Liver (tissue), 9 donors: ENCODE results near the gene WWC1. TPM values are rescaled to one million over a fixed set of nuclear protein-coding genes. Genes with fewer than 3 reads are reported as not detected.

Source experiments
- DNase-seq: peaks from one replicate; pipeline ENCODE4 v3.0.0-alpha.2; 2017; ENCODE audit warnings: low spot score
- H3K27ac ChIP-seq, 2 donors: one replicate each; pipeline ENCODE4 v1.7.0; 2013; ENCODE audit warnings: inconsistent platforms in 2 of 2, low read length in 2 of 2, control low read depth in 1 of 2, low read depth in 1 of 2, mild to moderate bottlenecking in 1 of 2
- H3K27me3 ChIP-seq, 4 donors: one replicate each; pipeline versions ENCODE4 v1.6.1 to v1.7.0; 2013; ENCODE audit warnings: low read length in 3 of 4, inconsistent platforms in 1 of 4, mild to moderate bottlenecking in 1 of 4, moderate library complexity in 1 of 4; ENCODE audit not compliant: control insufficient read depth in 4 of 4, insufficient read depth in 4 of 4
- H3K36me3 ChIP-seq, 4 donors: one replicate each; pipeline versions ENCODE4 v1.6.1 to v1.7.0; 2013; ENCODE audit warnings: low read length in 3 of 4, mild to moderate bottlenecking in 3 of 4, low read depth in 1 of 4, moderate library complexity in 1 of 4; ENCODE audit not compliant: control insufficient read depth in 4 of 4, insufficient read depth in 3 of 4
- H3K4me1 ChIP-seq, 4 donors: one replicate each; pipeline versions ENCODE4 v1.6.1 to v1.7.0; 2013; ENCODE audit warnings: low read length in 3 of 4, mild to moderate bottlenecking in 3 of 4, moderate library complexity in 1 of 4; ENCODE audit not compliant: control insufficient read depth in 4 of 4, insufficient read depth in 4 of 4
- H3K4me3 ChIP-seq, 3 donors: one replicate each; pipeline versions ENCODE4 v1.6.1 to v1.7.0; 2013; ENCODE audit warnings: low read length in 3 of 3, control low read depth in 1 of 3, low read depth in 1 of 3, mild to moderate bottlenecking in 1 of 3
- H3K9ac ChIP-seq, 2 donors: one replicate each; pipeline ENCODE4 v1.7.0; 2013; ENCODE audit warnings: low read length in 2 of 2, mild to moderate bottlenecking in 2 of 2, moderate library complexity in 2 of 2, control low read depth in 1 of 2, low read depth in 1 of 2
- H3K9me3 ChIP-seq, 4 donors: one replicate each; pipeline versions ENCODE4 v1.6.1 to v1.7.0; 2013; ENCODE audit warnings: low read length in 3 of 4; ENCODE audit not compliant: control insufficient read depth in 4 of 4
- ATF3 ChIP-seq: IDR thresholded peaks from 2 replicates; pipeline ENCODE4 v1.6.1; 2016; ENCODE audit warnings: antibody characterized with exemption
- CTCF ChIP-seq: fragments of 150-350 bp; IDR thresholded peaks from 2 replicates; pipeline ENCODE4 v1.5.1; 2017; ENCODE audit warnings: improper control_type of control experiment, low read depth, low read length; ENCODE audit not compliant: missing input control
- EGR1 ChIP-seq, 2 donors: IDR thresholded peaks; 2 replicates each; pipeline ENCODE4 v1.6.1; 2016 to 2018; ENCODE audit warnings: antibody characterized with exemption in 2 of 2, low read depth in 2 of 2
- FOXA1 ChIP-seq: IDR thresholded peaks from 2 replicates; pipeline ENCODE4 v1.6.1; 2016; ENCODE audit warnings: antibody characterized with exemption
- FOXA2 ChIP-seq: IDR thresholded peaks from 2 replicates; pipeline ENCODE4 v1.6.1; 2016; ENCODE audit warnings: antibody characterized with exemption
- GABPA ChIP-seq, 2 donors: IDR thresholded peaks in 1 of 2; conservative IDR thresholded peaks in 1 of 2; 2 replicates each; pipeline ENCODE4 v1.6.1; 2016; ENCODE audit warnings: antibody characterized with exemption in 2 of 2, mild to moderate bottlenecking in 1 of 2, moderate library complexity in 1 of 2
- HNF4A ChIP-seq, 2 donors: conservative IDR thresholded peaks; 2 replicates each; pipeline ENCODE4 v1.6.1; 2016; ENCODE audit warnings: antibody characterized with exemption in 2 of 2, mild to moderate bottlenecking in 2 of 2
- HNF4G ChIP-seq: IDR thresholded peaks from 2 replicates; pipeline ENCODE4 v1.6.1; 2016; ENCODE audit warnings: antibody characterized with exemption
- JUND ChIP-seq, 2 donors: IDR thresholded peaks; 2 replicates each; pipeline ENCODE4 v1.6.1; 2016; ENCODE audit warnings: antibody characterized with exemption in 2 of 2
- MAX ChIP-seq: IDR thresholded peaks from 2 replicates; pipeline ENCODE4 v1.6.1; 2016; ENCODE audit warnings: antibody characterized with exemption
- NR2F2 ChIP-seq: IDR thresholded peaks from 2 replicates; pipeline ENCODE4 v1.6.1; 2016; ENCODE audit warnings: antibody characterized with exemption
- RAD21 ChIP-seq, 2 donors: IDR thresholded peaks; 2 replicates each; pipeline ENCODE4 v1.6.1; 2016; ENCODE audit warnings: antibody characterized with exemption in 2 of 2, mild to moderate bottlenecking in 2 of 2
- REST ChIP-seq: IDR thresholded peaks from 2 replicates; pipeline ENCODE4 v1.6.1; 2016; ENCODE audit warnings: antibody characterized with exemption, mild to moderate bottlenecking
- RXRA ChIP-seq, 2 donors: IDR thresholded peaks; 2 replicates each; pipeline ENCODE4 v1.6.1; 2017 to 2018; ENCODE audit warnings: antibody characterized with exemption in 2 of 2, mild to moderate bottlenecking in 1 of 2
- SP1 ChIP-seq: IDR thresholded peaks from 2 replicates; pipeline ENCODE4 v1.6.1; 2018; ENCODE audit warnings: antibody characterized with exemption, mild to moderate bottlenecking
- TAF1 ChIP-seq: conservative IDR thresholded peaks from 2 replicates; pipeline ENCODE4 v1.6.1; 2016; ENCODE audit warnings: antibody characterized with exemption, mild to moderate bottlenecking
- YY1 ChIP-seq: IDR thresholded peaks from 2 replicates; pipeline ENCODE4 v1.6.1; 2016; ENCODE audit warnings: antibody characterized with exemption, mild to moderate bottlenecking
- ZBTB33 ChIP-seq: IDR thresholded peaks from 2 replicates; pipeline ENCODE4 v1.6.1; 2016; ENCODE audit warnings: antibody characterized with exemption
- WGBS: extraction: QIAGEN DNeasy Blood & Tissue Kit; methylation state at CpG from one replicate; pipeline ENCODE4 v1.1.7; 2013; 5-methylcytosine and 5-hydroxymethylcytosine counted together
- polyA plus RNA-seq, 2 donors: library from polyadenylated mRNA; stranded (reverse) in 1 of 2; unstranded in 1 of 2; fragments of 200-250 nt in 1 of 2; fragments of >200 nt in 1 of 2; fragmentation: Nextera tagmentation in 1 of 2; extraction: Ambion mirVana in 1 of 2; gene quantifications; one replicate each; pipeline versions ENCODE4 v1.2.1 to v1.2.3, GENCODE V29; 2013 to 2015
- total RNA-seq, 2 donors: library from RNA; depleted of rRNA; stranded (reverse); fragments of >200 nt; gene quantifications; one replicate each; pipeline ENCODE4 v1.2.3, GENCODE V29; 2014
- donor health status: healthy.
- donor health status: healthy.
- donor health status: healthy.
- donor health status: healthy.
- donor health status: healthy.

WWC1 gene
- total and polyA plus RNA-seq, 4 donors, result 5.9 to 25.1 (median 14.8) TPM

- Histone ChIP-seq H3K4me1 (peaks cover 7 to 51% (median 37%) of the 10 kb centered on the region in 4 donors), H3K9me3 (no peaks in the 10 kb centered on the region), H3K9ac (peak overlapping the region in 1 of 2 donors; percentile 43), H3K27ac (peak overlapping the region; percentile 91 to 95), H3K36me3 (no peaks in the 10 kb centered on the region), H3K4me3 (no peak overlapping the region), H3K27me3 (no peaks in the 10 kb centered on the region)
- no peak for TF ChIP-seq GABPA (IDR thresholded peaks at IDR 0.05 in 1 of 2, conservative IDR thresholded peaks at IDR 0.05 in 1 of 2)
- no peak for TF ChIP-seq HNF4A (conservative IDR thresholded peaks at IDR 0.05)
- TF ChIP-seq ZBTB33, result no peak
- DNase-seq, result no peak
- WGBS, result 82% methylated on average over 8 of the region's 8 CpGs
These were observed 25.7 kb downstream of the WWC1 start for GRCh38 chr5:168317096-168317520.

- Histone ChIP-seq H3K27ac (peak overlapping the region; percentile 91 to 95), H3K36me3 (no peaks in the 10 kb centered on the region), H3K4me1 (peaks cover 7 to 46% (median 33%) of the 10 kb centered on the region in 4 donors), H3K4me3 (no peak overlapping the region), H3K9ac (no peak overlapping the region), H3K27me3 (no peaks in the 10 kb centered on the region), H3K9me3 (no peaks in the 10 kb centered on the region)
- 20% methylated on average over 4 of the region's 4 CpGs for WGBS
- TF ChIP-seq MAX (no peak), NR2F2 (no peak), TAF1 (no peak), REST (peak; percentile 57), GABPA (IDR thresholded peaks at IDR 0.05 in 1 of 2, conservative IDR thresholded peaks at IDR 0.05 in 1 of 2) (no peak), SP1 (peak; percentile 55), CTCF (no peak), YY1 (peak; percentile 24), ATF3 (peak; percentile 43), RXRA (IDR thresholded peaks at IDR 0.05) (peak; percentile 64 to 70), HNF4A (conservative IDR thresholded peaks at IDR 0.05) (peak; percentile 52 to 54), JUND (IDR thresholded peaks at IDR 0.05) (peak; percentile 88 to 93), RAD21 (IDR thresholded peaks at IDR 0.05) (peak in 1 of 2 donors; percentile 28), ZBTB33 (no peak), FOXA1 (no peak), EGR1 (IDR thresholded peaks at IDR 0.05; ENCODE audit: low read depth in 2 of 2) (no peak), FOXA2 (no peak), HNF4G (no peak)
- DNase-seq, result no peak
These were observed 26.2 kb downstream of the WWC1 start for GRCh38 chr5:168317521-168318147.
